Measurements from ENCODE around the gene NLN. TPM values are rescaled to one million over a fixed set of nuclear protein-coding genes. Genes with fewer than 3 reads are reported as not detected.

Gene NLN
- total and polyA plus RNA-seq, 12 donors: 1.5 to 17.4 (median 13.4) TPM

DNA sequence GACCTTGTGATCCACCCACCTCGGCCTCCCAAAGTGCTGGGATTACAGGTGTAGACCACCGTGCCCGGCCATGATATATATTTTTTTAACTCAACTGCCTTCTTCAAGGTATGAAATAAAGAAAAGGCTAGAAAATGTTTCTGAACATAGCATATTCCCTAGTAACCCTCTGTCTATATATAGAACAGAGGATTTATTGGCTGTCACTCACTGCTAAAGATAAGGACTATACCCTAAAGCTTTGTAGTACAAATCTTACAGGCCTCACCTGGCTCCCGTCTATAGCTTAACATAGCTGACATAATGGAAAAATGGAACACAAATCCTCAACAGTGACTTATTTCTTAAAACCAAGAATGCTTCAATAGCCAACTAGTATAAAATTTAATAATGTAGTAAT lies 14.3 kb upstream of the NLN start:
- Histone ChIP-seq H3K4me1 (no peaks in the 10 kb centered on the region), H3K4me3 (no peak overlapping the region), H3K27ac (no peak overlapping the region), H3K27me3 (no peaks in the 10 kb centered on the region), H3K9me3 (no peaks in the 10 kb centered on the region), H3K36me3 (peaks cover 0 to 73% (median 9%) of the 10 kb centered on the region in 9 donors)
- DNase-seq (no peak), ATAC-seq (no peak)
- intact Hi-C loops (cut with DNase I): no loop called here
- 96 to 99% methylated on average over 4 of the region's 4 CpGs for WGBS, 2 donors
- TF ChIP-seq, protein P1, sequence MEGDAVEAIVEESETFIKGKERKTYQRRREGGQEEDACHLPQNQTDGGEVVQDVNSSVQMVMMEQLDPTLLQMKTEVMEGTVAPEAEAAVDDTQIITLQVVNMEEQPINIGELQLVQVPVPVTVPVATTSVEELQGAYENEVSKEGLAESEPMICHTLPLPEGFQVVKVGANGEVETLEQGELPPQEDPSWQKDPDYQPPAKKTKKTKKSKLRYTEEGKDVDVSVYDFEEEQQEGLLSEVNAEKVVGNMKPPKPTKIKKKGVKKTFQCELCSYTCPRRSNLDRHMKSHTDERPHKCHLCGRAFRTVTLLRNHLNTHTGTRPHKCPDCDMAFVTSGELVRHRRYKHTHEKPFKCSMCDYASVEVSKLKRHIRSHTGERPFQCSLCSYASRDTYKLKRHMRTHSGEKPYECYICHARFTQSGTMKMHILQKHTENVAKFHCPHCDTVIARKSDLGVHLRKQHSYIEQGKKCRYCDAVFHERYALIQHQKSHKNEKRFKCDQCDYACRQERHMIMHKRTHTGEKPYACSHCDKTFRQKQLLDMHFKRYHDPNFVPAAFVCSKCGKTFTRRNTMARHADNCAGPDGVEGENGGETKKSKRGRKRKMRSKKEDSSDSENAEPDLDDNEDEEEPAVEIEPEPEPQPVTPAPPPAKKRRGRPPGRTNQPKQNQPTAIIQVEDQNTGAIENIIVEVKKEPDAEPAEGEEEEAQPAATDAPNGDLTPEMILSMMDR (IDR thresholded peaks at IDR 0.05): no peak

DNA sequence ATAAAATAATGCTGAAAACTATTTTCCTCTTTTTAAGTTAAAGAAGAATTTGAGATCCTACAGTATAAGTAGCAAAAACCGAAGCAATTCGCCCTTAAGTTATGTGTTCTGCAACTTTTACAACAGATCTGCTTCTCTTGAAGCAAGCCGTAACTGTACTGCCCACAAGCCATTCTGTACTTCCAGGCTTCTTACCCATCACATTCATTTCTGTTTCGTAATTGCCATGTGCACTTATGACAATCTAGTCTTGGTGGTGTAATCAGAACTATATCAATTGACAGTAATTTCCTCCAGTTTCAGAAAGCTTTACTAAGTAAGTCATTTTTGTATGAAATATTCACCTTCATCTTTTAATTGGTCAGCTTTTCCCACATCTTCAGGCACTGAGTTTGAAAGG lies 13.9 kb upstream of the NLN start:
- H3K4me3 ChIP-seq: no peak overlapping the region
- intact Hi-C loops (cut with DNase I): no loop called here
- H3K9me3 ChIP-seq: no peaks in the 10 kb centered on the region
- 94 to 96% methylated on average over 4 of the region's 4 CpGs for WGBS, 2 donors
- DNase-seq: no peak
- peaks cover 0 to 72% (median 9%) of the 10 kb centered on the region in 9 donors for H3K36me3 ChIP-seq
- ATAC-seq: no peak
- H3K27me3 ChIP-seq: no peaks in the 10 kb centered on the region
- no peaks in the 10 kb centered on the region for H3K4me1 ChIP-seq
- no peak overlapping the region for H3K27ac ChIP-seq
- TF ChIP-seq, protein P1 (IDR thresholded peaks at IDR 0.05): no peak

DNA sequence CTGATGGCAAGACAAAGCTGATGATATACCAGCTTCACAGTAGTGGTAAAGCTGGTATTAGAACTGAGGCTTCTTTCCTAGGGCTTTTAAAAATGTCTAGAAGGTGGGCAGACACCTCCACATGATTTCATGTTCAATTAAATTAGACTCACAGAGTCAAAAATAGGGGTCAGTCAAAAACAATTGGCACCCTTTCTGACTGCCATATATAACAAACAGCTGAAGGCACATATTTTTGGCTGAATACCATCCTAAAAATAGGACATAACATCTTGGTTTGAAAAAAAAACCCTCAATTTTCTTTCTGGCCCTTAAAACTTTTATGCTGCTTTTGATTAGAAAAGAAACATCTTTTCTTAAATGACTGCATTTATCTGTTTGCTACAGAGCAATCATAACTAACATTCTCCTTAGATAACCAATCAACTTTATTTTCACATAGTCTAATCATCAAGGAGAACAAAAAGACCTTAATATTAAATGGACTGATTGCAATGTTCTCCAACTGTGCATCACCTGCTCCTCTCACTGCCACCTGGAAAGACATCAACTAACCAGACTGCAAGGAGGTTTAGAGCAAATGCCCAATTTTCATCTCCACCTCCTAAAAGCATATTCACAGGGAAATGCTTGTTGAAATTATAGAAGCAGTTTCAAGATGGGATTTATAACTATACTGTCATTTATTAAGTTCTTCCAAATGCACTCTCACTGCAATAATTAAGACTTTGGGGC lies 3.3 kb upstream of the NLN start:
- Histone ChIP-seq H3K36me3 (peaks cover 0 to 39% (median 0%) of the 10 kb centered on the region in 9 donors), H3K27me3 (no peaks in the 10 kb centered on the region), H3K9me3 (no peaks in the 10 kb centered on the region), H3K4me3 (no peak overlapping the region), H3K4me1 (peaks cover 4 to 38% (median 13%) of the 10 kb centered on the region in 9 donors), H3K27ac (peak overlapping the region in 3 of 10 donors; percentile 8 to 42 (median 17))
- ATAC-seq (no peak), DNase-seq (no peak)
- intact Hi-C loops (cut with DNase I): no loop called here
- TF ChIP-seq, protein P1 (IDR thresholded peaks at IDR 0.05): no peak

DNA sequence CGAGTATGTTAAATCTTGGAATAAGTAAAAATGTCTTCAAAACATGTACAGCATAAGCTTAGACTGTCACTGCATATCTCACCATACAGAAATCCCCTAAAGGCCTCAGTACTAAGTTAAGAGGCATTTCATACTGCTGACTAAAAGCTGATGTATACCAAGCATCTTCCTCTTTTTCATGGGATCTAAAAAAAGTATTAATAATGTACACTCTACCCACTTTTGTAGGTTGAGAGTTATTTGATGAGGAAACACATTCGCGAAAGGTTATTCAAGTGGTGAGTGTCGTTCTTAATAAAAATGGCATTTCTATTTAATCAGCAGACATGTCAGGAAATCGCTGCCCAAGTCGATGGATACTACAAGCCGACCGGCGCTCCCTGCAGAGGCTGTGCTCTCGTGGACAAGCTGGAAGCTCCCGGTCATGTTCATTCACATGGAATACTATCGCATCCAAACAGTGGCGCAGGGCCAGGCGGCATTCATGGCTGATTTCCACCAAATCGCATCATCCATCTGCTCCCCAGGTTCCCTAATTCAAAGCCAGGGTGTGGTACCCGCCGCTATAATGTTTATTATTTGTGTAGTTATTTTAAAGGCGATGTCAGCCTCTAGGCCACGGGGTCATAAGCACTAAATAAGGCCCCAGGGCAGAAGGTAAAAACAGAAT lies 820 bp upstream of the NLN start:
- DNase-seq (peak; percentile 51 to 64), ATAC-seq (peak; percentile 32 to 68 (median 58))
- Histone ChIP-seq H3K9me3 (no peaks in the 10 kb centered on the region), H3K27ac (peak overlapping the region in 9 of 10 donors; percentile 63 to 90 (median 79)), H3K27me3 (no peaks in the 10 kb centered on the region), H3K4me3 (peak overlapping the region; percentile 70 to 100 (median 97)), H3K36me3 (peaks cover 0 to 31% (median 0%) of the 10 kb centered on the region in 9 donors), H3K4me1 (peaks cover 4 to 46% (median 16%) of the 10 kb centered on the region in 9 donors)
- WGBS, 2 donors: 5 to 6% methylated on average over 19 of the region's 19 CpGs
- TF ChIP-seq, protein P1 (IDR thresholded peaks at IDR 0.05): no peak
- intact Hi-C loops (cut with DNase I): loop anchor here in 1 of 10 donors (10.0 kb wide), 1 partner anchor 204 kb away; the partner anchor contains the start of gene ERBIN
